Thymus (tissue), 11 donors: Measurements from ENCODE around the gene HTRA1. TPM values are rescaled to one million over a fixed set of nuclear protein-coding genes. Genes with fewer than 3 reads are reported as not detected.
A peak's percentile ranks its signal among the peaks of the same experiment; 100 is the strongest.

Experiments
- DNase-seq, 9 donors: peaks; one replicate each; pipeline ENCODE4 v3.0.0-alpha.2; 2013; ENCODE audit warnings: low spot score in 9 of 9, low read depth in 6 of 9, missing footprints in 1 of 9
- H3K27ac ChIP-seq, 2 donors: one replicate each; pipeline ENCODE4 v1.5.1; 2013; ENCODE audit warnings: control low read depth in 1 of 2, low read depth in 1 of 2, low read length in 1 of 2, mild to moderate bottlenecking in 1 of 2, moderate library complexity in 1 of 2
- H3K27me3 ChIP-seq, 2 donors: one replicate each; pipeline ENCODE4 v1.5.1; 2013; ENCODE audit warnings: low read length in 1 of 2; ENCODE audit not compliant: control insufficient read depth in 2 of 2, insufficient read depth in 1 of 2
- H3K36me3 ChIP-seq, 2 donors: one replicate each; pipeline ENCODE4 v1.5.1; 2013; ENCODE audit warnings: low read length in 1 of 2, mild to moderate bottlenecking in 1 of 2, moderate library complexity in 1 of 2; ENCODE audit not compliant: control insufficient read depth in 2 of 2, insufficient read depth in 2 of 2
- H3K4me1 ChIP-seq, 2 donors: one replicate each; pipeline ENCODE4 v1.5.1; 2013; ENCODE audit warnings: low read length in 2 of 2; ENCODE audit not compliant: control insufficient read depth in 2 of 2, insufficient read depth in 2 of 2
- H3K4me3 ChIP-seq, 2 donors: one replicate each; pipeline ENCODE4 v1.5.1; 2013; ENCODE audit warnings: low read length in 2 of 2, control low read depth in 1 of 2, mild to moderate bottlenecking in 1 of 2
- H3K9me3 ChIP-seq, 2 donors: one replicate each; pipeline ENCODE4 v1.5.1; 2013; ENCODE audit warnings: low read length in 1 of 2, mild to moderate bottlenecking in 1 of 2; ENCODE audit not compliant: control insufficient read depth in 2 of 2, insufficient read depth in 1 of 2
- WGBS: extraction: QIAGEN DNeasy Blood & Tissue Kit; methylation state at CpG from one replicate; pipeline ENCODE4 v1.1.7; 2013; 5-methylcytosine and 5-hydroxymethylcytosine counted together
- polyA plus RNA-seq: library from polyadenylated mRNA; stranded (reverse); fragments of 200-250 nt; gene quantifications from one replicate; pipeline ENCODE4 v1.2.3, GENCODE V29; 2013
- total RNA-seq: library from RNA; stranded (reverse); fragments of 120-200 nt; gene quantifications from one replicate; pipeline ENCODE4 v1.2.4, GENCODE V29; 2013
- donor health status: healthy.

HTRA1 gene
- total and polyA plus RNA-seq, 2 donors: 12.0 to 82.8 TPM

DNA sequence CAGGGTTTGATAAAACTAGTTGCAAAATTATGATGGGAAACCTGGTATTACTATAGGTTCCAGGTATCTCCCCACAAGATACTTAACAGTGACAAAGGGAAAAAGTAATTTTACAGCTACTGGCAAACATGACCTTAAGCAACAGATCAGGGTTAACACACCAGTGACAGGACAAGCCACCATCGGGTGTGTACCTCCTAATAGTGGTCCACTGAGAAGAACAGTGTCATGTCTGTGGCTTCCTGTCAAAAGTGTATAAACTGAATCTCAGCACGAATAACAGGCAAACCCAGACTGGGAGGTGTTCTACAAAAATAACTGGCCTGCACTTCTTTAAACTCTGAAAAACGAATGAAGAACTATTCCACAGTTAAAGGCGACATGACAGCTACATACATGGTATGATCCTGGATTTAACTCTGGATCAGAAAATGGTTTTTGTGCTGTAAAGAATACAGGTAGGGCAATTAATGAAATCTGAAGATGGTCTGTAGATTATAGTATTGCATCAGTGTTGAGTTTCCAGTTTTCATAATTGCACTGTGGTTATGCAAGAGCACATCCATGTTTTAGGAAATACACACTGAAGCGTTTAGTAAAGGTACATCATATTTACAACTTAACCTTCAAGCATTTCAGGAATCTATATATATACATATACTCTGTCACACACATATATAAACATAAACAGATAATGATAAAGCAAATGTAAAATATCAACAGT is 38.9 kb upstream of the HTRA1 start:
- H3K27me3 ChIP-seq: no peaks in the 10 kb centered on the region
- no peak for DNase-seq
- WGBS: 81% methylated on average over 5 of the region's 5 CpGs
- H3K36me3 ChIP-seq: no peaks in the 10 kb centered on the region
- H3K4me3 ChIP-seq: no peak overlapping the region
- H3K9me3 ChIP-seq: no peaks in the 10 kb centered on the region
- no peak overlapping the region for H3K27ac ChIP-seq
- H3K4me1 ChIP-seq: peaks cover 0 to under 1% of the 10 kb centered on the region in 2 donors

DNA sequence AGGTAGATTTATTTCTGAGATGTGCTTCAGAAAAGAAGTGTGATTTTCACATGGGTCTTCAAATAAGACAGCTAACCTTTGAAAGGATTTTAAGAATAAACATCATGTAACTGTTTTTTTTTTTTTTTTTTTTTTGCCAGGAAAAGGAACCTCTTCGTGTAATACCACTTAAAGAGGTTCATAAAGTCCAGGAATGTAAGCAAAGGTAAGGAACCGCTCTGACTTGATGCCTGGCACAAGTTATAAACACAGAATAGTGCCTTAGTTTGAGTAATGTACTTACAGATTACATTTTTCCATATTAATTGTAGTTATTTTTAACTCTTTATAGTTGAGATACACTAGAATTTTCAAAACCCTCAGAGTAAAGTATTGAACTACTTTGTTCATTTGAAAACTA is 37.3 kb upstream of the HTRA1 start:
- no peak overlapping the region for H3K27ac ChIP-seq
- no peak overlapping the region for H3K4me3 ChIP-seq
- no peaks in the 10 kb centered on the region for H3K27me3 ChIP-seq
- no peak for DNase-seq
- no peaks in the 10 kb centered on the region for H3K36me3 ChIP-seq
- WGBS: 98% methylated on average over 2 of the region's 2 CpGs
- no peaks in the 10 kb centered on the region for H3K4me1 ChIP-seq
- H3K9me3 ChIP-seq: no peaks in the 10 kb centered on the region

GRCh38 chr10:122426829-122427228 is 34.5 kb upstream of the HTRA1 start:
- Histone ChIP-seq H3K9me3 (no peaks in the 10 kb centered on the region), H3K36me3 (no peaks in the 10 kb centered on the region), H3K4me1 (no peaks in the 10 kb centered on the region), H3K4me3 (no peak overlapping the region), H3K27ac (no peak overlapping the region), H3K27me3 (no peaks in the 10 kb centered on the region)
- 97% methylated on average over 6 of the region's 6 CpGs for WGBS
- no peak for DNase-seq

- no peaks in the 10 kb centered on the region for H3K9me3 ChIP-seq
- DNase-seq: no peak
- no peak overlapping the region for H3K27ac ChIP-seq
- 79% methylated on average over 2 of the region's 2 CpGs for WGBS
- H3K36me3 ChIP-seq: no peaks in the 10 kb centered on the region
- H3K4me3 ChIP-seq: no peak overlapping the region
- no peaks in the 10 kb centered on the region for H3K27me3 ChIP-seq
- H3K4me1 ChIP-seq: no peaks in the 10 kb centered on the region
Observed at GRCh38 chr10:122427280-122427679, 34.1 kb upstream of the HTRA1 start.

DNA sequence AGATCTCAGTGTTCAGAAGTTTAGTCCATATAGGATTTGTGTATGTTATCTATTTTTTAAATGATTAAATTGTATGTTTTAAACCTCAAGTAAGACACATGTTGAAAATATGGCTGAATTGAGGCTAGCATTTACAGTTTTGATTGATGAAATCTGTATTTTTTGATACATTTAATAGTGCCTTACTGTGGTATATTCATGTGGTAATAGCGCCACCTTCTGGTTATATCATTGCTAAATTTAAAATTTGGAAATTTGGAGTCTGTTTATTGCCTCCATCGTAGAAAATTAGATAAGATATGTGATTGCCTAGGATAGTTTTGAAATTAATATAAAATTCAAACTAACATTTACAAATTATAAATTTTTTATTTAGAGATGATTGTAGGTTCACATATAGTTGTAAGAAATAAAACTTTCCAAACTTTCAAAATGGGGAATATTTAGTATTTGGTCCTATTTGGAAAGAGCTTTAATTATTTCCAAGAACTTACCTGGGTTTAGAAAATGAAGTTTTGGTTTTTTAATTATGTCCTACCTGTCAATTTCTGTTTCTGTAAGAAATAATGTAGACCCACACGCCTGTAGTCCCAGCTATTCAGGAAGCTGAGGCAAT is 26.0 kb upstream of the HTRA1 start:
- Histone ChIP-seq H3K9me3 (no peaks in the 10 kb centered on the region), H3K27me3 (no peaks in the 10 kb centered on the region), H3K36me3 (no peaks in the 10 kb centered on the region), H3K4me3 (no peak overlapping the region), H3K4me1 (no peaks in the 10 kb centered on the region), H3K27ac (no peak overlapping the region)
- 38% methylated on average over 3 of the region's 3 CpGs for WGBS
- peak in 6 of 9 donors; percentile 13 to 60 (median 17) for DNase-seq

- Histone ChIP-seq H3K36me3 (no peaks in the 10 kb centered on the region), H3K27me3 (no peaks in the 10 kb centered on the region), H3K4me1 (no peaks in the 10 kb centered on the region), H3K9me3 (no peaks in the 10 kb centered on the region), H3K4me3 (no peak overlapping the region), H3K27ac (no peak overlapping the region)
- DNase-seq: no peak
- 91% methylated on average over 7 of the region's 7 CpGs for WGBS
Observed at GRCh38 chr10:122441961-122442360, 19.4 kb upstream of the HTRA1 start.

DNA sequence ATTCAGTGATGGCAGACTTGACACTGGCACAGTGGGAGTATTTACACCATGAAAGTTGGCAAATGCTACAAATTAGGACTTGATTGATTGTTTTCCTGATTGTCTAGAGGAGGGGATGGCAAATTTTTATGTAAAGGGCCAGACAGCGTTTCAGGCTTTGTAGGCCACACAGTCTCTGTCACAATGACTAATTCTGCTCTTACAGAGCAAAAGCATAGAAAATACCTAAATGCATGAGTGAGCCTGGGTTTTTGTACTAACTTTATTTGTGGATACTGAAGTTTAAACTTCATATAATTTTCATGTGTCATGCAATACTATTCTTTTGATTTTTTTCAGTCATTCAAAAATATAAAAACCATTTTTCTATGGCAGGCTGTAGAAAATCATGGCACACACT is 15.9 kb upstream of the HTRA1 start:
- WGBS: 85% methylated on average over 1 of the region's 1 CpG
- no peak overlapping the region for H3K4me3 ChIP-seq
- H3K4me1 ChIP-seq: no peaks in the 10 kb centered on the region
- H3K27me3 ChIP-seq: peaks cover 0 to 3% of the 10 kb centered on the region in 2 donors
- no peak for DNase-seq
- no peak overlapping the region for H3K27ac ChIP-seq
- H3K36me3 ChIP-seq: no peaks in the 10 kb centered on the region
- no peaks in the 10 kb centered on the region for H3K9me3 ChIP-seq

DNA sequence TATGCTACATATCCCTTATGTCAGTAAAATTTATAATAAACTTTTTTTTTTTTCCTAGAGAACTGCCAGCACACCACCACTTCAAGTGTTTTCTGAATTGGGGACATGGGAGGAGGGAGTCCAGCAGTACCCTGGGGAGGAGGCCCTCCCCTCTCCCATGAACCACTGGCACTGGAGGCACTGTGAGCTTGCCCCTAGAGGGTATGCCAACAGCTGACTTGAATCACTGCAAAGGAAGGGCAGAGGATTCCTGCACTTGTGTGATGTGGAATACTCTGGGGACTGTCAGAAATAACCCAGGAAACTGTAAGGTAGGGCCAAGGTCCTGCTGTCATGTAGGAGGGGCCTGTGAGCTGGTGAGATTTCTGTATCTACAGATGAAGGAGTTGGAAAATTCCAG is 15.4 kb upstream of the HTRA1 start:
- H3K4me3 ChIP-seq: no peak overlapping the region
- no peak overlapping the region for H3K27ac ChIP-seq
- no peaks in the 10 kb centered on the region for H3K9me3 ChIP-seq
- no peaks in the 10 kb centered on the region for H3K36me3 ChIP-seq
- peaks cover 0 to 6% of the 10 kb centered on the region in 2 donors for H3K27me3 ChIP-seq
- DNase-seq: no peak
- no peaks in the 10 kb centered on the region for H3K4me1 ChIP-seq

DNA sequence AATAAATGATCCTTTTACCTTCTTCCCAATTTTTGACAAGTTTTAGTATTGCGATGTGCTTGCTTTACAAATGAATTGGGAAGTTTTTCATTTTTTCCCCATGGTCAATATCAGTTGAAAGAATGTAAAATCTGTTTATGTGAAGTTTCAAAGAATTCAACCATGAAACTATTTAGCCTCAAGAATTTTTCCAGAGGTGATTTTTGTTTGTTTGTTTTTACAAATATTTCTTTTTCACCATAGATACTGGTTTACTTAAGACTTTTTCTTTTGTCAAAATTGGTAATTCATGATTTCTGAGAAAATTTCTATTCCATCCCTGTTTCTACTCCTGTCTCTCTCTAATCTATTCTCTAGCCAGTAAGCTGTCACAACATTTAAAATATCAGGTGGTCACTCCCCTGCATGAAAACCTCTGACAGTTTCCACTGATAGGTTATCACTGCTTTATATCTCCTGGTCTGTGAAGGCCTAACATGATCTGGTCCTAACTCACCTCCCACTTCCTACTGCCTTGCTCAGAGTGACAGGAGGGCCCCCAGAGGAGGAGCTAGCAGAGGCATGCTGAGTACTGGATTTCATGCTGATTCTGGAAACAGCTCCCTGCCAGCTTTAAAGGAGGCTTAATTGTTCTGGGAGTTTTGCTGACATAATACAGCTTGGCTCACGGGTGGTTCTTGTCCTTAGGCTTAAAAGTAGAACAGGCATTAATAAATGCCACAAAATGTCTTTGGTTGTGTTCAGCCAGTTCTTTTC is 14.5 kb upstream of the HTRA1 start:
- H3K9me3 ChIP-seq: no peaks in the 10 kb centered on the region
- no peak overlapping the region for H3K27ac ChIP-seq
- 85% methylated on average over 2 of the region's 2 CpGs for WGBS
- H3K4me1 ChIP-seq: no peaks in the 10 kb centered on the region
- H3K4me3 ChIP-seq: no peak overlapping the region
- no peaks in the 10 kb centered on the region for H3K36me3 ChIP-seq
- no peak for DNase-seq
- peaks cover 0 to 7% of the 10 kb centered on the region in 2 donors for H3K27me3 ChIP-seq
